Tibial nerve (tissue), 4 donors: Measurements from ENCODE around the gene MEAF6.

ENCODE experiments used
- EP300 ChIP-seq, 2 donors: sonication (generic); formaldehyde crosslinking; IDR thresholded peaks; one replicate each; pipeline ENCODE4 v1.6.1; 2017; ENCODE audit warnings: antibody characterized with exemption in 2 of 2, mild to moderate bottlenecking in 1 of 2
- TF ChIP-seq, protein P1 (sequence below), 5 experiments: fragments of 200-600 bp in 3 of 5; fragments of 450-650 bp in 2 of 5; sonication (generic) in 3 of 5; IDR thresholded peaks; one replicate each; pipeline ENCODE4 v1.5.1; 2016 to 2019; ENCODE audit warnings: antibody characterized with exemption in 5 of 5, mild to moderate bottlenecking in 3 of 5, moderate library complexity in 2 of 5

- TF ChIP-seq, protein P1, sequence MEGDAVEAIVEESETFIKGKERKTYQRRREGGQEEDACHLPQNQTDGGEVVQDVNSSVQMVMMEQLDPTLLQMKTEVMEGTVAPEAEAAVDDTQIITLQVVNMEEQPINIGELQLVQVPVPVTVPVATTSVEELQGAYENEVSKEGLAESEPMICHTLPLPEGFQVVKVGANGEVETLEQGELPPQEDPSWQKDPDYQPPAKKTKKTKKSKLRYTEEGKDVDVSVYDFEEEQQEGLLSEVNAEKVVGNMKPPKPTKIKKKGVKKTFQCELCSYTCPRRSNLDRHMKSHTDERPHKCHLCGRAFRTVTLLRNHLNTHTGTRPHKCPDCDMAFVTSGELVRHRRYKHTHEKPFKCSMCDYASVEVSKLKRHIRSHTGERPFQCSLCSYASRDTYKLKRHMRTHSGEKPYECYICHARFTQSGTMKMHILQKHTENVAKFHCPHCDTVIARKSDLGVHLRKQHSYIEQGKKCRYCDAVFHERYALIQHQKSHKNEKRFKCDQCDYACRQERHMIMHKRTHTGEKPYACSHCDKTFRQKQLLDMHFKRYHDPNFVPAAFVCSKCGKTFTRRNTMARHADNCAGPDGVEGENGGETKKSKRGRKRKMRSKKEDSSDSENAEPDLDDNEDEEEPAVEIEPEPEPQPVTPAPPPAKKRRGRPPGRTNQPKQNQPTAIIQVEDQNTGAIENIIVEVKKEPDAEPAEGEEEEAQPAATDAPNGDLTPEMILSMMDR (IDR thresholded peaks at IDR 0.05) = no peak
- TF ChIP-seq EP300 (IDR thresholded peaks at IDR 0.05) = no peak
Measured at GRCh38 chr1:37485902-37486679, 28.5 kb downstream of the MEAF6 start.
